ENCODE data around the gene AK8. TPM values are rescaled to one million over a fixed set of nuclear protein-coding genes. Genes with fewer than 3 reads are reported as not detected.

The AK8 gene
- total RNA-seq, 2 donors from 2014 or later: 0.24 to 0.63 TPM

DNA sequence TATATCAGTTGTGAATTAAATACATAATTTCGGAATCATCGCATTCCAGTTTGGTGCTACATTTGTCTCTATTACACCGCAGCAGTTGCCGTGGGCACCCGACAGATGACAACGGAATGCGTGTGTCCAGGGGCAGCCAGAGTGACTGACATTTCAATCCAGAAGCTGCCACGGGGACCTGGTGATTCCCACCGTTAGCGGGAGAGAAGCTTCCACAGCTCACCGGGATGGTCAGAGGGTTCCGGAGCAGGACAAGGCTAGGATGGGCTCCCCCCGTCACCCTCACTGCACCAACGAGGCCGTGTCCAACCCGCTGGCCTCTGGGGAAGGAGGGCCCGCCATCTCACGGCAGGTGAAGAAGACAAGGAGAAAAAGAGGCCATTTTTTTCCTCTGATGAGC lies 121.1 kb downstream of the AK8 start:
- DNase-seq (no peak), ATAC-seq (replicated peaks in 1 of 2) (no peak)
- no peaks in the 10 kb centered on the region for H3K9me3 Mint-ChIP-seq
- no peak overlapping the region for H3K4me3 Mint-ChIP-seq
- H3K27me3 Mint-ChIP-seq (ENCODE audit: low read depth): peaks cover 10% of the 10 kb centered on the region
- H3K36me3 Mint-ChIP-seq (ENCODE audit: insufficient read depth in 2 of 2): no peaks in the 10 kb centered on the region
- H3K4me1 Mint-ChIP-seq (ENCODE audit: low read depth): no peaks in the 10 kb centered on the region
- H3K27ac Mint-ChIP-seq: no peak overlapping the region

DNA sequence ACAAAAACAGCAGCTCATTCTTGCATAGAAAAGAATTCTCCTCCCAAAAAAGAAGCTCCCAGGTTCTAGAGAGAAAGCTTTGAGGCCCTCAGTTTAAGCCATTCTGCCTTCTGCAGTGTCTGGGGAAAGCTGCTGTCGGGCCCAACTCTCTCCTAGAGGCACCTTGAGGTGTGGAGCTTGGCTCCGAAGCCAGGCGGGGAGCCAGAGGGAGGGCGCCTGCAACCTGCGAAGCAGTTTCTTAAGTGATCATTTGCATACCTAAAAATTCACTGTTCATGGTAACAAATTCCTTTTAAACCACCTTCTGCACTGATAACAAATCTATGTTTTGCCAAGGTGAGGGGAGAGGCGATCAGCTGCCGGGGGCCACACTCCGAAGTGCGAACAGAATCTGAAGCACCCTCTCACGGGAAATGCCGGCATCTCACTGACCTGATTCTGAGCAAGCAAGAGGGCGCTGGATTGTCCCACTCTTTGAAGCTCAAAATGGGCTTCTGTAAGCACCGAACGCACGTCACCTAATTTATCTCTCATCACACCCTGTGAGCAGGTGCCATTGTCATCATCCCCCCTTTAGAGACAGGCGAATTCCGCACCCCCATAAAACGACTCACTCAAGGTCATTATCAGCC lies 121.8 kb downstream of the AK8 start:
- Mint-ChIP-seq H3K36me3 (ENCODE audit: insufficient read depth in 2 of 2) (no peaks in the 10 kb centered on the region), H3K27ac (no peak overlapping the region), H3K4me1 (ENCODE audit: low read depth) (no peaks in the 10 kb centered on the region), H3K9me3 (no peaks in the 10 kb centered on the region), H3K27me3 (ENCODE audit: low read depth) (peaks cover 6% of the 10 kb centered on the region), H3K4me3 (no peak overlapping the region)
- DNase-seq: no peak
- ATAC-seq (replicated peaks in 1 of 2): no peak

DNA sequence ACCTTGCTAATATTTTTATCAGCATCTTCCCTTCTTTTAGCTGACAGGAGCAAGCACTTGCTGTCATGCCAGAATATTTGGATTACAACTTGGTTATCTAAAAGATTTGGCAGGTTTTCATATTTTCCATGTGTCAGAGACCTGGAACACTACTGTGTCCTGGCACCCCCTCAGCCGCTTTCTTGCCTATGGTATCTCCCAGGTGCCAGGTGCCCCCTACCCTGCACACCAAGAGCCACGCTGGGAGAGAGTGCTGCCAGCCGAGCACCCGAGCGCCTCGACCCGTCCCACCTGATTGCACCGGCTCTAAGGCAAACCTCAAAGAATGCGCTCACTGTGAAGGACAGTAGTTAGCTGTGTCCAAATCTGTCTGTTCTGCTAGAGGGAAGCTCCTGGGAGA lies 123.0 kb downstream of the AK8 start:
- ATAC-seq (replicated peaks in 1 of 2) (no peak), DNase-seq (no peak)
- Mint-ChIP-seq H3K4me1 (ENCODE audit: low read depth) (no peaks in the 10 kb centered on the region), H3K9me3 (no peaks in the 10 kb centered on the region), H3K27ac (no peak overlapping the region), H3K4me3 (no peak overlapping the region), H3K27me3 (ENCODE audit: low read depth) (peaks cover 2% of the 10 kb centered on the region), H3K36me3 (ENCODE audit: insufficient read depth in 2 of 2) (no peaks in the 10 kb centered on the region)

DNA sequence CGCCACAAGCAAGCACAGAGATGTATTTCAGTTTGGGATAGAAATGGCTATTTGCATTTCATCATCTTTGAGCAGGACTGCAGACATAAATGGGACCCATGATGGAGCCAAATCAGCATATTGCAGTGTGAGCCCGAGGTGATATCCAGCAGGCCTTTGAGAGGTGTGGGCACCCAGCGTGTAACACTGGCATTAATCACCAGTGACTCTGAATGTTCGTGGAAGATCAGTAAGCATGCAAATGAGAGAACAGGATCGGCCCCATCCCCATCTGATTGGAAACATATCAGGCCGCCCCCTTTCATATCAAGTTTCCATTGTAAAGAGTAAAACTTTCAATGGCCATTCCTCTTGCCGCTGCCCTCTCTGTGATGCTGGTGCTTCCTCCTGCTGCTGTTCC lies 123.8 kb downstream of the AK8 start:
- Mint-ChIP-seq H3K4me1 (ENCODE audit: low read depth) (no peaks in the 10 kb centered on the region), H3K27ac (no peak overlapping the region), H3K36me3 (ENCODE audit: insufficient read depth in 2 of 2) (no peaks in the 10 kb centered on the region), H3K27me3 (ENCODE audit: low read depth) (no peaks in the 10 kb centered on the region), H3K9me3 (no peaks in the 10 kb centered on the region), H3K4me3 (no peak overlapping the region)
- ATAC-seq (replicated peaks in 1 of 2): no peak
- DNase-seq: no peak

GRCh38 chr9:132753593-132753880 lies 124.5 kb downstream of the AK8 start:
- ATAC-seq (replicated peaks in 1 of 2) (no peak), DNase-seq (no peak)
- H3K27me3 Mint-ChIP-seq (ENCODE audit: low read depth): no peaks in the 10 kb centered on the region
- H3K9me3 Mint-ChIP-seq: no peaks in the 10 kb centered on the region
- H3K4me3 Mint-ChIP-seq: no peak overlapping the region
- no peak overlapping the region for H3K27ac Mint-ChIP-seq
- no peaks in the 10 kb centered on the region for H3K36me3 Mint-ChIP-seq (ENCODE audit: insufficient read depth in 2 of 2)
- H3K4me1 Mint-ChIP-seq (ENCODE audit: low read depth): no peaks in the 10 kb centered on the region

GRCh38 chr9:132752877-132753592 lies 125.0 kb downstream of the AK8 start:
- Mint-ChIP-seq H3K4me1 (ENCODE audit: low read depth) (no peaks in the 10 kb centered on the region), H3K27me3 (ENCODE audit: low read depth) (no peaks in the 10 kb centered on the region), H3K36me3 (ENCODE audit: insufficient read depth in 2 of 2) (no peaks in the 10 kb centered on the region), H3K27ac (no peak overlapping the region), H3K4me3 (no peak overlapping the region), H3K9me3 (no peaks in the 10 kb centered on the region)
- DNase-seq: no peak
- no peak for ATAC-seq (replicated peaks in 1 of 2)

- Mint-ChIP-seq H3K4me1 (ENCODE audit: low read depth) (no peaks in the 10 kb centered on the region), H3K4me3 (no peak overlapping the region), H3K9me3 (no peaks in the 10 kb centered on the region), H3K27me3 (ENCODE audit: low read depth) (peaks cover 11% of the 10 kb centered on the region), H3K36me3 (ENCODE audit: insufficient read depth in 2 of 2) (no peaks in the 10 kb centered on the region), H3K27ac (no peak overlapping the region)
- DNase-seq (no peak), ATAC-seq (replicated peaks in 1 of 2) (no peak)
Observed at GRCh38 chr9:132750668-132751067, 127.4 kb downstream of the AK8 start.

GRCh38 chr9:132749306-132749705 lies 128.8 kb downstream of the AK8 start:
- no peak overlapping the region for H3K27ac Mint-ChIP-seq
- H3K4me3 Mint-ChIP-seq: no peak overlapping the region
- H3K36me3 Mint-ChIP-seq (ENCODE audit: insufficient read depth in 2 of 2): no peaks in the 10 kb centered on the region
- ATAC-seq (replicated peaks in 1 of 2): no peak
- no peaks in the 10 kb centered on the region for H3K4me1 Mint-ChIP-seq (ENCODE audit: low read depth)
- peaks cover 25% of the 10 kb centered on the region for H3K27me3 Mint-ChIP-seq (ENCODE audit: low read depth)
- DNase-seq: no peak
- H3K9me3 Mint-ChIP-seq: no peaks in the 10 kb centered on the region

GRCh38 chr9:132748450-132748849 lies 129.6 kb downstream of the AK8 start:
- no peak for DNase-seq
- Mint-ChIP-seq H3K27me3 (ENCODE audit: low read depth) (peaks cover 33% of the 10 kb centered on the region), H3K9me3 (no peaks in the 10 kb centered on the region), H3K36me3 (ENCODE audit: insufficient read depth in 2 of 2) (no peaks in the 10 kb centered on the region), H3K4me1 (ENCODE audit: low read depth) (no peaks in the 10 kb centered on the region), H3K27ac (no peak overlapping the region), H3K4me3 (no peak overlapping the region)
- ATAC-seq (replicated peaks in 1 of 2): no peak

GRCh38 chr9:132745756-132746709 lies 132.1 kb downstream of the AK8 start:
- H3K27me3 Mint-ChIP-seq (ENCODE audit: low read depth): peaks cover 46% of the 10 kb centered on the region
- no peaks in the 10 kb centered on the region for H3K36me3 Mint-ChIP-seq (ENCODE audit: insufficient read depth in 2 of 2)

GRCh38 chr9:132744881-132745755 lies 133.0 kb downstream of the AK8 start:
- no peak overlapping the region for H3K4me3 Mint-ChIP-seq
- DNase-seq: no peak
- no peaks in the 10 kb centered on the region for H3K4me1 Mint-ChIP-seq (ENCODE audit: low read depth)
- no peaks in the 10 kb centered on the region for H3K9me3 Mint-ChIP-seq
- ATAC-seq (replicated peaks in 1 of 2): no peak
- H3K27ac Mint-ChIP-seq: no peak overlapping the region
- no peaks in the 10 kb centered on the region for H3K36me3 Mint-ChIP-seq (ENCODE audit: insufficient read depth in 2 of 2)
- H3K27me3 Mint-ChIP-seq (ENCODE audit: low read depth): peaks cover 46% of the 10 kb centered on the region

More at GRCh38 chr9:132745756-132746709, 132.1 kb downstream of the AK8 start:
- H3K4me1 Mint-ChIP-seq (ENCODE audit: low read depth): no peaks in the 10 kb centered on the region
- H3K27ac Mint-ChIP-seq: no peak overlapping the region
- ATAC-seq (replicated peaks in 1 of 2) (no peak), DNase-seq (no peak)
- H3K4me3 Mint-ChIP-seq: no peak overlapping the region
- no peaks in the 10 kb centered on the region for H3K9me3 Mint-ChIP-seq

GRCh38 chr9:132743931-132744479 lies 134.1 kb downstream of the AK8 start:
- Mint-ChIP-seq H3K27ac (no peak overlapping the region), H3K4me1 (ENCODE audit: low read depth) (no peaks in the 10 kb centered on the region), H3K27me3 (ENCODE audit: low read depth) (peaks cover 46% of the 10 kb centered on the region), H3K36me3 (ENCODE audit: insufficient read depth in 2 of 2) (no peaks in the 10 kb centered on the region), H3K9me3 (no peaks in the 10 kb centered on the region), H3K4me3 (no peak overlapping the region)
- DNase-seq (no peak), ATAC-seq (replicated peaks in 1 of 2) (no peak)
